Epithelial cell of proximal tubule (primary cell): ENCODE measurements around the gene AGPS. TPM values are rescaled to one million over a fixed set of nuclear protein-coding genes. Genes with fewer than 3 reads are reported as not detected.

Experiments used
- DNase-seq: peaks from one replicate; pipeline ENCODE4 v3.0.0-alpha.2; 2011; ENCODE audit warnings: low read depth
- H3K4me3 ChIP-seq: 2 replicates; pipeline ENCODE4 v1.5.1; 2011; ENCODE audit warnings: low read depth, mild to moderate bottlenecking, low read length
- total RNA-seq: library from RNA; depleted of rRNA; stranded (reverse); fragments of >200 nt; gene quantifications from 2 replicates; pipeline ENCODE4 v1.2.3, GENCODE V29; 2015
- TF ChIP-seq, protein P1 (sequence below): conservative IDR thresholded peaks from 2 replicates; pipeline ENCODE4 v1.5.1; 2012; ENCODE audit warnings: low read depth, mild to moderate bottlenecking, low read length

The AGPS gene
- total RNA-seq, 1 donor from 2014 or later, result 36.8 TPM

DNA sequence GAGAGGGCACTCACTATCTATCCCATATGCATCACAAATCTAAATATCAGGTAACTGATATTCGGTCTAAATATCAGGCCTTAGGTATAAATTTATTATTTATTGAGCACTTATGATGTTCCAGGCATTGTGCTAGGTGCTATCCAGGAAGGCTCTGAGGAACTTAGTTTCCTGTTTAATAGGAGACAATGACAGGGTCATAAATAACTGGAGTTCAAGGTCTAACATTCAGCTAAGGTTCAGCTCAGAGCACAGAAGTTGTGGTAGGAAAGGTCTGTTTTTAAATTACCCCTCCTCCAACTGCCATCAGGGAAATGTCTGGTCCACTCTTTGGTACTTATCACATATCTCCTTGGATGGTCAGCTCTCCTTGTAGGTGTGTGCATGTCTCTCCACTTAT is 193.6 kb downstream of the AGPS start:
- TF ChIP-seq, protein P1, sequence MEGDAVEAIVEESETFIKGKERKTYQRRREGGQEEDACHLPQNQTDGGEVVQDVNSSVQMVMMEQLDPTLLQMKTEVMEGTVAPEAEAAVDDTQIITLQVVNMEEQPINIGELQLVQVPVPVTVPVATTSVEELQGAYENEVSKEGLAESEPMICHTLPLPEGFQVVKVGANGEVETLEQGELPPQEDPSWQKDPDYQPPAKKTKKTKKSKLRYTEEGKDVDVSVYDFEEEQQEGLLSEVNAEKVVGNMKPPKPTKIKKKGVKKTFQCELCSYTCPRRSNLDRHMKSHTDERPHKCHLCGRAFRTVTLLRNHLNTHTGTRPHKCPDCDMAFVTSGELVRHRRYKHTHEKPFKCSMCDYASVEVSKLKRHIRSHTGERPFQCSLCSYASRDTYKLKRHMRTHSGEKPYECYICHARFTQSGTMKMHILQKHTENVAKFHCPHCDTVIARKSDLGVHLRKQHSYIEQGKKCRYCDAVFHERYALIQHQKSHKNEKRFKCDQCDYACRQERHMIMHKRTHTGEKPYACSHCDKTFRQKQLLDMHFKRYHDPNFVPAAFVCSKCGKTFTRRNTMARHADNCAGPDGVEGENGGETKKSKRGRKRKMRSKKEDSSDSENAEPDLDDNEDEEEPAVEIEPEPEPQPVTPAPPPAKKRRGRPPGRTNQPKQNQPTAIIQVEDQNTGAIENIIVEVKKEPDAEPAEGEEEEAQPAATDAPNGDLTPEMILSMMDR, result no peak
- H3K4me3 ChIP-seq, result no peak overlapping the region
- DNase-seq, result no peak

DNA sequence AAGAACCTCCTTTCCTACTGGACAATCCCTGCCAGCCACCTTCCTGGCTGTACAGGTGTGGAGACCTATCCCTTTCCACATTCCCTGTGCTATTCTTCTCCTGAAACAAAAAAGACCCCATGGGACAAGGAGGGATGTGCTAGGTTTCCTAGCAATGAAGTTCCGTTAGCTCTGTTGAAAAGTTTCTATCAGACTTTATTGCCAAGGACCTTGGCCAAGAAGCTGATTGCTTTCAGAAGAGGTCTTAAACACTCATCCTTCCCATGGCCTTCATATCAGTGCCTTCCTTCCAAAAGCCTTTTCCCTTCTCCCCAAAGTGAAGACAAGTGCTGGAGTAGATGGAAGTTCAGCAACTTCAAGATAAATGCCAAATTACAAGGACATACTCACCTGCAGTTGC is 194.8 kb downstream of the AGPS start:
- TF ChIP-seq, protein P1, result no peak
- no peak for DNase-seq
- H3K4me3 ChIP-seq, result no peak overlapping the region

DNA sequence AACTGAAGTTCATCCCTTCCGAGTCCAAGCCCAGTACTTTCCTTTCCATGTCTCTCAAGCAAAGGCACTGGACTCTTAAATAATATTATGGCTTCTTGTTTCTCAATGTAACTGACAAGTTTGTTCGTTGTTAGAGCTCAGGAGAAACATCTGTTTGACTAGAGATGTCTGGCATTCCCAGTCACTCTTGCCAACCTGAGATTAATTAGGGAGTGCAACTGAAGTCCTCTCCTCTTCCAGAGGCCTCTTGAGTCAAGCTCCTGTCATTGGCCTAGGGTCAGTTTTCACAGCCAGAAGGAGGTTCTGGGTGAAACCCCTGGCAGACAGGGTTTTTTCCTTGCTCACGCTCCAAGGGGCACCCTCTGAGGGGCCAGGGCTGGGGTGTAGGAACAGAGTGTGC is 196.1 kb downstream of the AGPS start:
- no peak for DNase-seq
- TF ChIP-seq, protein P1, result no peak
- H3K4me3 ChIP-seq, result no peak overlapping the region

GRCh38 chr2:177589186-177589585 is 196.6 kb downstream of the AGPS start:
- TF ChIP-seq, protein P1, result no peak
- no peak overlapping the region for H3K4me3 ChIP-seq
- no peak for DNase-seq

GRCh38 chr2:177592397-177592796 is 199.8 kb downstream of the AGPS start:
- no peak for DNase-seq
- TF ChIP-seq, protein P1, result no peak

DNA sequence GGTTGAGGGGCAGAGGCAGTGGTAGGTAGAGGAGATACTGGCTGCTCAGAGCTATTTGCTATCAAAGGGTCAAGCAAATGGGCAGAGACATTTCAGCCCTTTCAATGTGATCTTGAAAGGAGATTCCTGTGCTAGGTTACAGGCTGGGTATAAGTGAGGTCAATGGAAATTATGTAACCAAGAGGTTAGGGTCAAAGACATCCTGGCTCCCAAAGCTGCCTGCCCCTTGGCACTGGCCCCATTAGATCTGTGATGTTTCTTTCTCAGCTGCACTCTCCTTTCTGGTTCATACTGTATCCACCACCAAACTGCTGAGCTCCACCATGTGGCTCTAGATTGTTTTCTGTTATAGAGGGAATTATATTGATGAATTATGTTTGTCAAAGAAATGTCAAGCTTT is 200.4 kb downstream of the AGPS start:
- TF ChIP-seq, protein P1, result no peak
- no peak for DNase-seq
- H3K4me3 ChIP-seq, result no peak overlapping the region

More at GRCh38 chr2:177592397-177592796, 199.8 kb downstream of the AGPS start:
- no peak overlapping the region for H3K4me3 ChIP-seq

DNA sequence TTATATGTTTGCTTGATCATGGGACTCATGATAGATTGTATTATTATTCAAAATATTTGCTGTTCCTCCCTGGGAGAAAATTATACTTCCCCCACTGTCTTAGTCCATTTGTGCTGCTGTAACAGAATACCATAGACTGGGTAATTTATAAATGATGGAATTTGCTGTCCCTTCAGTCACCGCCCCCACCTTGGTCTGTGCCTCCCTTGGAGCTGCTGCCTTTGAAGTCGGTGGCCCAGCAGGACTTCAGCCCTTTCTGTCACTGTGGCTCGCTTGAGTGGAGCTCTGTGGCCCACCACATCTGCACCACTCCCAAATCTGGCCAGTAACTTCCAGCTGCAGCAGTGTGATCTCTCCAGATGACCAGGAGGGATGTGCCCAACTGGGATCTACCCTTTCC is 200.8 kb downstream of the AGPS start:
- H3K4me3 ChIP-seq, result no peak overlapping the region
- no peak for DNase-seq
- TF ChIP-seq, protein P1, result no peak
